Measurements from ENCODE around the gene ACOX1. TPM values are rescaled to one million over a fixed set of nuclear protein-coding genes. Genes with fewer than 3 reads are reported as not detected.

ACOX1 gene
- total RNA-seq, 1 donor from 2014 or later, result 36.1 TPM

DNA sequence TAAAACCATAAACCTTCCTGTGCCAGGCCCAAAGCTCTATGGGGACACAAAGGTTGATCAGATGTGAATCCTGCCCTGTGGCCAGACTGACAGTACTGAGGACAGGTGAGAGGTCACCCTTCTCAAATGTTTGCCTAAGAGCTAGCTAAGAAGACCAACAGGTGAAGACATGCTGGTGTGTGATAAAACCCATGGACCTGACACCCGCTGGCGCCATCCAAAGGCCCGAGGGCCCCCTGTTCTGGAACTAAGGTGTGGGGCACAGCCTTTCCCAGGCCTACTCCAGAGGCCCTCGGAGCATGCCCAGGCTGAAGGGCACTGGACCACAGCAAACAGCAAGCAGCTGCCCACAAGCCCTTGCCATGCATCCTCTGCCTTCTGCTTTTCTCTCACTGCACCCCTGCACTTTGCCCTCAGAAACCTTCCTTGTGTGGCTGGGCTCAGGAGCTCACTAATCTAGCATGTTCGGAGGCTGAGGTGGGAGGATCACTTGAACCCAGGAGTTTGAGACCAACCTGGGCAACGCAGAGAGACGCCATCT lies 16.5 kb upstream of the ACOX1 start:
- no peak for DNase-seq (ENCODE audit: low spot score)
- Mint-ChIP-seq H3K27ac (ENCODE audit: unreplicated experiment) (no peak overlapping the region), H3K4me1 (ENCODE audit: unreplicated experiment) (peaks cover 12% of the 10 kb centered on the region), H3K27me3 (ENCODE audit: unreplicated experiment) (peaks cover 3% of the 10 kb centered on the region), H3K36me3 (ENCODE audit: low read depth, unreplicated experiment) (peaks cover 8% of the 10 kb centered on the region), H3K9me3 (ENCODE audit: unreplicated experiment) (peaks cover 4% of the 10 kb centered on the region), H3K4me3 (ENCODE audit: unreplicated experiment) (no peak overlapping the region)
- TF ChIP-seq, protein P1, sequence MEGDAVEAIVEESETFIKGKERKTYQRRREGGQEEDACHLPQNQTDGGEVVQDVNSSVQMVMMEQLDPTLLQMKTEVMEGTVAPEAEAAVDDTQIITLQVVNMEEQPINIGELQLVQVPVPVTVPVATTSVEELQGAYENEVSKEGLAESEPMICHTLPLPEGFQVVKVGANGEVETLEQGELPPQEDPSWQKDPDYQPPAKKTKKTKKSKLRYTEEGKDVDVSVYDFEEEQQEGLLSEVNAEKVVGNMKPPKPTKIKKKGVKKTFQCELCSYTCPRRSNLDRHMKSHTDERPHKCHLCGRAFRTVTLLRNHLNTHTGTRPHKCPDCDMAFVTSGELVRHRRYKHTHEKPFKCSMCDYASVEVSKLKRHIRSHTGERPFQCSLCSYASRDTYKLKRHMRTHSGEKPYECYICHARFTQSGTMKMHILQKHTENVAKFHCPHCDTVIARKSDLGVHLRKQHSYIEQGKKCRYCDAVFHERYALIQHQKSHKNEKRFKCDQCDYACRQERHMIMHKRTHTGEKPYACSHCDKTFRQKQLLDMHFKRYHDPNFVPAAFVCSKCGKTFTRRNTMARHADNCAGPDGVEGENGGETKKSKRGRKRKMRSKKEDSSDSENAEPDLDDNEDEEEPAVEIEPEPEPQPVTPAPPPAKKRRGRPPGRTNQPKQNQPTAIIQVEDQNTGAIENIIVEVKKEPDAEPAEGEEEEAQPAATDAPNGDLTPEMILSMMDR (IDR thresholded peaks at IDR 0.05; ENCODE audit: unreplicated experiment), result no peak

DNA sequence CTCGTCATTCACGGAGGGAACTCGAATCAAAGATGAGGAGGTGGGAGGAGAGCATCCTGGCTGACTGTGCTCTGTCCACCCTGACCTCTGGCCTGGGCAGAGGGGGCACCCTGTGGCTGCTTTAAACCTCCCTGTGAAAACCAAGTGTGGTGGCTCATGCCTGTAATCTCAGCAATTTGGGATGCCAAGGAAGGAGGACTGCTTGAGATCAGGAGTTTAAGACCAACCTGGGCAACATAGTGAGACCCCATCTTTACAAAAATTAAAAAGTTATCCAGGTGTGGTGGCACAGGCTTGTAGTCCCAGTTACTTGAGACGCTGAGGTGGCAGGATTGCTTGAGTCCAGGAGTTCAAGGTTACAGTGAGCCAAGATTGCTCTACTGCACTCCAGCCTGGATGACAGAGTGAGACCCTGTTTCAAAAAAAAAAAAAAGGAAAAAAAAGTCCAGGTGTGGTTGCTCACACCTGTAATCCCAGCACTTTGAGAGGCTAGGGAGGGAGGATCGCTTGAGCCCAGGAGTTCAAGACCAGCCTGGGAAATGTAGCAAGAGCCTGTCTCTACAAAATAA lies 15.9 kb upstream of the ACOX1 start:
- Mint-ChIP-seq H3K36me3 (ENCODE audit: low read depth, unreplicated experiment) (peaks cover 8% of the 10 kb centered on the region), H3K27ac (ENCODE audit: unreplicated experiment) (no peak overlapping the region), H3K9me3 (ENCODE audit: unreplicated experiment) (peaks cover 4% of the 10 kb centered on the region)

DNA sequence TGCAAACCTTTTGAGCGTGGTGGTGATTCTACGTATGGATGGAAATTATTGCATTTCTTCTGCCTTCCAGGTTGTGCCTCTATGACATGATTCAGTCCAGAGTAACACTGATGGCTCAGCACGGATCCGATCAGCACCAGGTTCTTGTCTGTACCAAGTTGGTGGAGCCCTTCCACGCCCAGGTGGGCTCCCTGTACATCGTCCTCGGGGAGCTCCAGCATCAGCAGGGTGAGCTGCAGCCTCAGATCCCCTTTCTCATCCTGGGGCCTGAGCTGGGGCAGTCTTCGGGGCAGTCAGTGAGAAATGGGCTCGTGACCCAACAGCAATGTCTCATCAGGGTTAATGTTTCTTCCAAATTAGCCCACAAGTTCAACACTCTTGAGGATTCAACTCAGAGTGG lies 12.4 kb upstream of the ACOX1 start:
- Mint-ChIP-seq H3K9me3 (ENCODE audit: unreplicated experiment) (no peaks in the 10 kb centered on the region), H3K27ac (ENCODE audit: unreplicated experiment) (no peak overlapping the region), H3K4me3 (ENCODE audit: unreplicated experiment) (no peak overlapping the region), H3K27me3 (ENCODE audit: unreplicated experiment) (no peaks in the 10 kb centered on the region), H3K36me3 (ENCODE audit: low read depth, unreplicated experiment) (no peaks in the 10 kb centered on the region), H3K4me1 (ENCODE audit: unreplicated experiment) (no peaks in the 10 kb centered on the region)
- TF ChIP-seq, protein P1 (IDR thresholded peaks at IDR 0.05; ENCODE audit: unreplicated experiment), result no peak
- no peak for DNase-seq (ENCODE audit: low spot score)

More for the DNA sequence above, 15.9 kb upstream of the ACOX1 start:
- Mint-ChIP-seq H3K27me3 (ENCODE audit: unreplicated experiment) (peaks cover 3% of the 10 kb centered on the region), H3K4me1 (ENCODE audit: unreplicated experiment) (peaks cover 12% of the 10 kb centered on the region), H3K4me3 (ENCODE audit: unreplicated experiment) (no peak overlapping the region)
- DNase-seq (ENCODE audit: low spot score), result no peak
- TF ChIP-seq, protein P1 (IDR thresholded peaks at IDR 0.05; ENCODE audit: unreplicated experiment), result no peak

DNA sequence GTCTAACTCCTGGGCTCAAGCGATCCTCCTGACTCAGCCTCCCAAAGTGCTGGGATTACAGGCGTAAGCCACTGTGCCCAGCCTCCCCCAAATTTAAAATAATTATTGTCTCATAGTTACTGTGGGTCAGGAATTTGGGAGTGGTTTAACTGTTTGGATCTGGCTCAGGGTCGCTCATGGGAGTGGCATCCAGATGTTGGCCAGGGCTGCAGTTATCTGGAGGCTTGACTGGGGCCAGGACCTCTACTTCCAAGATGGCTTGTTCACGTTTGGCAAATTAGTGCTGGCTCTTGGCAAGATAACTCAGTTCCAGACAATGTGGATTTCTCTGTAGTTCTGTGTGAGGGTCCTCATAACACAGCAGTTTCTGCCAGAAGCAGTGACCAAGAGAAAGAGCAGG lies 8.1 kb upstream of the ACOX1 start:
- peak overlapping the region; percentile 15 for H3K4me3 Mint-ChIP-seq (ENCODE audit: unreplicated experiment)
- TF ChIP-seq, protein P1 (IDR thresholded peaks at IDR 0.05; ENCODE audit: unreplicated experiment), result no peak
- peaks cover 2% of the 10 kb centered on the region for H3K4me1 Mint-ChIP-seq (ENCODE audit: unreplicated experiment)
- no peaks in the 10 kb centered on the region for H3K36me3 Mint-ChIP-seq (ENCODE audit: low read depth, unreplicated experiment)
- DNase-seq (ENCODE audit: low spot score), result no peak
- H3K27me3 Mint-ChIP-seq (ENCODE audit: unreplicated experiment), result no peaks in the 10 kb centered on the region
- H3K9me3 Mint-ChIP-seq (ENCODE audit: unreplicated experiment), result no peaks in the 10 kb centered on the region
- no peak overlapping the region for H3K27ac Mint-ChIP-seq (ENCODE audit: unreplicated experiment)

DNA sequence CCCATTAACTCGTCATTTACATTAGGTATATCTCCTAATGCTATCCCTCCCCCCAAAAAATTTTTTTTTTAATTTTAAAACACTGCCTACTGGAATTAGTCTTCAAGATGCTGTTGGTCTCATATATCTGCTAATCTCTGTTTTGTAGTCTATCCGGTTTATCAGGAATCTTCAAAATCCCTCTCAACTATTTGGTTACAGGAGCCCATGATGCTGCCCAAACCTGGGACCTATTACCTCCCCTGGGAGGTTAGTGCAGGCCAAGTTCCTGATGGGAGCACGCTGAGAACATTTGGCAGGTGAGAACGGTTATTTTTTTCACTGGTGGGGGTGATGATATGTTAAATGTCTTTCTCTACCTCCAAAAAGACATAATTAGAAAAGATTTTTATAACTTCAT lies 7.0 kb upstream of the ACOX1 start:
- Mint-ChIP-seq H3K27me3 (ENCODE audit: unreplicated experiment) (peaks cover 1% of the 10 kb centered on the region), H3K4me3 (ENCODE audit: unreplicated experiment) (no peak overlapping the region), H3K4me1 (ENCODE audit: unreplicated experiment) (peaks cover 2% of the 10 kb centered on the region), H3K36me3 (ENCODE audit: low read depth, unreplicated experiment) (no peaks in the 10 kb centered on the region), H3K9me3 (ENCODE audit: unreplicated experiment) (no peaks in the 10 kb centered on the region), H3K27ac (ENCODE audit: unreplicated experiment) (no peak overlapping the region)
- DNase-seq (ENCODE audit: low spot score), result no peak
- TF ChIP-seq, protein P1 (IDR thresholded peaks at IDR 0.05; ENCODE audit: unreplicated experiment), result no peak

All from endothelial cell (in vitro differentiated cells).